ENCODE results near the gene SLC26A1. TPM values are rescaled to one million over a fixed set of nuclear protein-coding genes. Genes with fewer than 3 reads are reported as not detected.

SLC26A1 gene
- total and polyA plus RNA-seq, 2 experiments from 2014 or later: 0.77 to 6.3 TPM

GRCh38 chr4:1004071-1004418, 10.8 kb upstream of the SLC26A1 start:
- no peak for DNase-seq (ENCODE audit: low read depth in 1 of 2, low spot score in 1 of 2)
- TF ChIP-seq CTCF (IDR thresholded peaks at IDR 0.05; ENCODE audit: low read depth, low read length): no peak
- no peaks in the 10 kb centered on the region for H3K9me3 ChIP-seq (ENCODE audit: low read depth)
- H3K4me3 ChIP-seq: no peak overlapping the region
- no peak overlapping the region for H3K27ac ChIP-seq
- H3K4me1 ChIP-seq (ENCODE audit: low read depth): no peaks in the 10 kb centered on the region
- peaks cover 98% of the 10 kb centered on the region for H3K27me3 ChIP-seq
- no peaks in the 10 kb centered on the region for H3K36me3 ChIP-seq

- DNase-seq (ENCODE audit: low read depth in 1 of 2, low spot score in 1 of 2): no peak
- Histone ChIP-seq H3K27ac (no peak overlapping the region), H3K4me1 (ENCODE audit: low read depth) (no peaks in the 10 kb centered on the region), H3K27me3 (peaks cover 98% of the 10 kb centered on the region), H3K4me3 (peak overlapping the region; percentile 13), H3K36me3 (no peaks in the 10 kb centered on the region), H3K9me3 (ENCODE audit: low read depth) (no peaks in the 10 kb centered on the region)
- no peak for TF ChIP-seq CTCF (IDR thresholded peaks at IDR 0.05; ENCODE audit: low read depth, low read length)
These were observed 10.3 kb upstream of the SLC26A1 start for GRCh38 chr4:1003271-1004070.

- Histone ChIP-seq H3K36me3 (no peaks in the 10 kb centered on the region), H3K27ac (no peak overlapping the region), H3K4me3 (peak overlapping the region; percentile 13), H3K4me1 (ENCODE audit: low read depth) (no peaks in the 10 kb centered on the region), H3K9me3 (ENCODE audit: low read depth) (no peaks in the 10 kb centered on the region), H3K27me3 (peaks cover 98% of the 10 kb centered on the region)
- DNase-seq (ENCODE audit: low read depth in 1 of 2, low spot score in 1 of 2): no peak
- TF ChIP-seq CTCF (IDR thresholded peaks at IDR 0.05; ENCODE audit: low read depth, low read length): no peak
These were observed 9.5 kb upstream of the SLC26A1 start for GRCh38 chr4:1002631-1003251.

- H3K36me3 ChIP-seq: no peaks in the 10 kb centered on the region
These were observed 9.0 kb upstream of the SLC26A1 start for GRCh38 chr4:1002131-1002630.

GRCh38 chr4:1001561-1002130, 8.4 kb upstream of the SLC26A1 start:
- Histone ChIP-seq H3K27ac (no peak overlapping the region), H3K9me3 (ENCODE audit: low read depth) (no peaks in the 10 kb centered on the region), H3K4me1 (ENCODE audit: low read depth) (no peaks in the 10 kb centered on the region), H3K36me3 (no peaks in the 10 kb centered on the region), H3K4me3 (no peak overlapping the region), H3K27me3 (peaks cover 98% of the 10 kb centered on the region)
- no peak for DNase-seq (ENCODE audit: low read depth in 1 of 2, low spot score in 1 of 2)
- no peak for TF ChIP-seq CTCF (IDR thresholded peaks at IDR 0.05; ENCODE audit: low read depth, low read length)

More at GRCh38 chr4:1002131-1002630, 9.0 kb upstream of the SLC26A1 start:
- TF ChIP-seq CTCF (IDR thresholded peaks at IDR 0.05; ENCODE audit: low read depth, low read length): no peak
- Histone ChIP-seq H3K9me3 (ENCODE audit: low read depth) (no peaks in the 10 kb centered on the region), H3K27ac (no peak overlapping the region), H3K4me1 (ENCODE audit: low read depth) (no peaks in the 10 kb centered on the region), H3K27me3 (peaks cover 98% of the 10 kb centered on the region), H3K4me3 (no peak overlapping the region)
- DNase-seq (ENCODE audit: low read depth in 1 of 2, low spot score in 1 of 2): peak in 1 of 2 donors; percentile 61
